Cortex of kidney (tissue), 1 donor: ENCODE measurements around the gene KCNJ15.
"Not testable (repeated sequence)": the region's sequence is repeated elsewhere in the genome, so short reads cannot be mapped to it uniquely, and the experiment has no call there.

Source experiments
- DNase-seq: peaks from one replicate; lab custom pipeline; 2025; lab: John Stamatoyannopoulos, UW

KCNJ15 gene

DNA sequence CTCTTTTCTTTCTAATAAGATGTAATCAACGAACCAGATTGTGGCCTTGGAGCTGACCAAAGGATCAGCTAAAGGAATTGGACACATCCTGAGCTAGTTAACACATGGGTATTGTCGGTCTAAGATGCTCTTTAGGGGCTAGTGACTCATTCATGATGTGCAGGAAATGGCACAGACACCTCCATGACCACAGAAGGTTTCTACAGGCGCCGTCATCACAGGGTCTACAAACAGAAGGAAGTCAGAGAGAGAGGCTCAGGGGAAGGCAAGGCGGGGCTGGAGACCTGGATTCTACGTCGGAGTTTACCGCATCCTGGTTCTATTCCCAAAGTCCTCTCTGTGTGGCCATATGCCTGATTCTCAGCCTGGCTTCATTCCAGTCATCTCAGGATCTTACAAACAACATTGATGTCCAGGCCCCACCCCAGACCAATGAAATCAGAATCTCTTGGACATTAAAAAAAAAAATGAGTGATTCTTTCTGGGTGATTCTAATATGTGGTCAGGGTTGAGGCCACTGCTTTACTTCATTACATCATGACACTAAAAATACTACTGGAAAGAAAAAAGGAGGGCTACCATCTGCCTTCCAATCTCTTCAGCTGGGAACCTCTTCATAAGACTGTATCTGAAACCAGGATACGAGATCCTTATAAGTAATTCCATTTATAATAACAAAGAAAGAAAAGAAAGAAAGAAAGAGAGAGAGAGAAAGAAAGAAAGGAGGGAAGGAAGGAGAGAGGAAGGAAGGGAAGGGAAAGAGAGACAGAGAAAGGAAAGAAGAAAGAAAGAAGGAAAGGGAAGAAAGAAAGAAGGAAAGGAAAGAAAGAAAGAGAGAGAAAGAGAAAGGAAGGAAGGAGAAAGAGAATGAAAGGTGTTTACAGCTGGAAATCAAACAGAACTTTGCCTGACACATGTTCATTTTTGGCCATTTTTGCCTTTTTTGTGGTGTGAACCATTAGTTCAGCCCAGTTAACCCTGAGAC, 11.6 kb upstream of the KCNJ15 start:
- DNase-seq, result no peak

DNA sequence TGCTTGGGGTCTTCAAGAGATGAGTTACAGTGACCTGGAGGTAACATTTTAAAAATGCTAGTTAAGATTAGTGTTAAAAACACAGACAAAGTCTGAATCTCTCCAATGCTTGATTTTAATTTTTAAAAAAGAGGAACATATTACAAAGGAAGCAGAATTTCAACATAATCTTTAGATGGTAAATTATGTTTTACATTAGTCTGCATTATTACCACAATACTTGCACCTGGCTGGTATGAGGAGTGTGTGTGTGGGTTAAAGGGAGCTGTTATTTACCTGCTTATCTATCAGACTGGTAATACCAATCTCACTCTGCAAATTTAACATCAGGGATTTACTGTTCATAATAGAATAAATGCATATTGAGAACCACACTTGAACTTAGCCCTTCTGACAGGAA, 10.3 kb upstream of the KCNJ15 start:
- DNase-seq, result no peak

DNA sequence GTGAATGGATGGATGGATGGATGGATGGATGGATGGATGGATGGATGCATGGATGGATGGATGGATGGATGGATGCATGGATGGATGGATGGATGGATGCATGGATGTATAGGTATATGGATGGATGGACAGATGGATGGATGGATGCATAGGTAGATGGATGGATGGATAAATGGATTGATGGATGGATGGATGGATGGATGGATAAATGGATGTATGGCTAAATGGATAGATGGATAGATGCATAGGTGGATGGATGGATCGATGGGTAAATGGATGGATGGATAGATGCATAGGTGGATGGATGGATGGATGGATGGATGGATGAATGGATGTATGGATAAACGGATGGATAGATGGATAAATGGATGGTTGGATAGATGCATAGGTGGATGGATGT, 9.7 kb upstream of the KCNJ15 start:
- not testable (repeated sequence) for DNase-seq

DNA sequence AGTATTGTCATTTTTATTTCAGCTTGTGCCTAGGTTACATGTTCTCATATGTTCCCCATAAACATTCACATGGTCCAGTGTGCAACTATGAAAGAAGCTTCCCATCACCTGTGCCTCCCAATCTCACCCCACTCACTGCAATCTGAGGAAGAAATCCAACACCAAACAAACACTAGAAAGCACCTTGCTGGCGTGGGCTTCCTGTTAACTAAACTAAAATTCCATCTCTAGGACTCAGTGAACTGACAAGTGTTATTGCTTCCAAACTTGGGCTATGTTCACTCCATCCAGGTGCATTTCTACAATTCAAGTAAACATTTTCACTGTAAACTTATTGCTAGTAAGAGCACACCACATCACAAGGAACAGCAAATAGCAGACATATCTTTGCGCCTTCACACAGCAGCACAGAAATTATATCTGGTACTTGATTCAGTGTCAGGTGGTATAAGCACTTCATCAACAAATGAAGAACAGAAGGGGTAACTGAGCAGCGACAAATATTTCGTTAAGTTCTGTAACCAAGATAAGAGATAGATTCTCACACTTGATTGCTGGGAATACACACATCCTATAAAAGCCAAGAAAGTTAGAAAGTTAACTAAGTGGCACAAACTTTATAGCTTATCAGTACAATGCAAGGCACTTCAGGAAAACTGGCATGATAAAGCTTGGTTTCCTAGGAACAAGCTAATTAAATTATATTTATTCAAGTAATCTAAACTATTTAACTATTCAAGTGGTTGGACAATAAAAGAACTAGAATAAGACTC, 8.9 kb upstream of the KCNJ15 start:
- no peak for DNase-seq

DNA sequence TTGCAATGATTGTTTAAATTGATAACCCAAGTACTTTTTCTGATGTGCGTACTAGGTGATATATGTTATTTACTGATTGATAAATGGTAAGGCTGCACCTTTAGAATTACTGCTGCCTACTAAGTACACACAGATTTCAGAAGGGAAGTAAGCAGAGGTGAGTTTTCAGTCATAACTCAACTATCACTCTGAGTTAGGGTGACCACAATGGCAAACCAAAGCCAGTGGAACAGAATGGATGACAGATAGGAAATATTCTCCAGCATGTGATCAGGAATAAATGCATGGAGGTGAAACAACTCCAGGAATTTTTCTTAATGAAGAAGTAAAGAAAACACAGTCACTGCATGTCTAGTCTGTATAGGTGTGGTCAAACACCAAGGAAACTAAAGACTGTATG, 7.5 kb upstream of the KCNJ15 start:
- no peak for DNase-seq

DNA sequence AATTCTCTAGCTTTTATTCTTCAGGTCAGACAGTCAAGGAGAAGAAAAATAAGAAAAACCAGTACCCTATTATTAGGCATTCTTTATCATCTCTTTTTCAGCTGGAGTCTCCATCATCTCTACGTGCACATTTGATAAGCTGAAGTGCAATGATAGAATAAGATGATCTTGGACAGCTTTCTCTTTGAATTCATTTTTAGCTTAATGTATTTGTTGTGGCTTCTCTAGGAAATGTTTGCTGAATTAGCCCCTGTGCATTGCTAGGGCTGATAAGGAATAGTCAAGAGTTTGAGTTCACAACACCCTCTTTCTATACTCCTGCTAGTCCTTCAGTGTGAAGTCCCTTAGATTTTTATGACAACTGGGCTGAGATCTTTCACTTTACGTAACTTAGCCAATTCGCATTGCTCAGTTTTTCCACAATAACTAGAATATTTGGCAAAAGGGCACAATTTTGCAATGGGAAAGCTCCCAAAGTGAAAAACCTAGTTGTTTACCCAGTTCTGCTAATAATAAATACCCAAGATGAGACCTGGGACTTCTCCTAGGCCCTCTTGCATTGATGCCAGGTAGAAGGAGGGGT, 7.0 kb upstream of the KCNJ15 start:
- no peak for DNase-seq

DNA sequence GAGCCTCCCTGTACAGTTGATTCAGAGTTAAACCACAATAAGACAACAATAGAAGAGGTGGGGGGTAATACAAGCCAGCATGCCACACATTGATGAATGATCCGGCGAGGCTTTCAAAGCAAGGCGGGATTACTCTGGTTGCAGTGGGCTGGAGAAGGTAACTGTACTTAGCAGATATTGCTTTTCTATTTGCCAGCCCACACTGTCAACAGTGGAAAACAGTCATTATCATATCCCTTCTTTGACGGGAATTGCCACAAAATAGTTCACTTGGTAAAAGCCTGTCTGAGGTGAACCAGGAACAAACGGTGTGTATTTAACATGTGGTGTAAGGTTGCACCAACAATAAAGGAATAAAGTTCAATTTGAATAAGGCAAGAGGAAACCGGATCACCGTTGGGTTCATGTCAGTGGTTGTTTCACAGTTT, 5.8 kb upstream of the KCNJ15 start:
- no peak for DNase-seq

DNA sequence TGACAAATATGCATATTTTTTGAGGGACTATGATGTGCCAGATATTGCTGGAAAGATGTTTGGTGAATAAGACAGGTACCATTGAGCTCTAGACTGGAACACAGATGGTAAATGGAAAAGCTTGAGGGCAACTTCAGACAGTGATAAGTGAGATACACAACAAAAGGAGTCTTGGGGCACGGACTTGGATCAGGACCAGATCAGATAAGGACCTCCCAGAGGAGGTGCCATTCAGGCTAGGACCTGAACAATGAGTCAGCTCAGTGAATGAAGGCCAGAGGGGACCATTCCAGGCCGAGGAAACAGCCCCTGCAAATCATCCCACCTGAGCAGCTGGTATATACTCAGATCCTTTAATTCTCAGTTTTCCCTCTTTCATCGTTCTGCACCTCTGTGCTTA, 1.8 kb upstream of the KCNJ15 start:
- DNase-seq, result no peak

DNA sequence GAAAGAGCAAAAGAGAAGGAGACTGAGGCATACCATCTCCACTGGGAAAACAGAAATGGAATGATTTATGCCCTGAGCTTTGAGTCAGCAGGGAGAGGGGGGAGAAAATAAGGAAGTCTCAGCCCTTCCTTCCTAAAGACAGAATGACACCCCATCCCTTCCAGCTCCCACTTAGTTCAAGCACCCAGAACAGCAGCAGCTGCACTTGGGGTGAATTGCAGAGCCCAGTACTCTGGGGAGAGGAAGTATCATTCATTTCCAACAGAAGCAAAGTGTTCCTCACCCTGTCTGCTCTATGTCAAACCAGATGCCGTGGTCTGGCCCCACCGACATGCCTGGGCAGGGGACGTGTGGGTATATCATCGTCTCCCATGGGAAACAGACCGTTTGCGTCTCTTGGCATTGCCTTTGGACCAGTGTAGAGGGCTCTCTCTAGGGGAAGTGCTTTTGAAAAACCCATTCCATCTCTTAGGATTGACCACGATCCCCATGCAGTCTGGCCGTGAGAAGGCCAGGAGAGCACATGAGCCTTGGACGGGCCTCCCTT, 1.1 kb upstream of the KCNJ15 start:
- DNase-seq, result no peak

DNA sequence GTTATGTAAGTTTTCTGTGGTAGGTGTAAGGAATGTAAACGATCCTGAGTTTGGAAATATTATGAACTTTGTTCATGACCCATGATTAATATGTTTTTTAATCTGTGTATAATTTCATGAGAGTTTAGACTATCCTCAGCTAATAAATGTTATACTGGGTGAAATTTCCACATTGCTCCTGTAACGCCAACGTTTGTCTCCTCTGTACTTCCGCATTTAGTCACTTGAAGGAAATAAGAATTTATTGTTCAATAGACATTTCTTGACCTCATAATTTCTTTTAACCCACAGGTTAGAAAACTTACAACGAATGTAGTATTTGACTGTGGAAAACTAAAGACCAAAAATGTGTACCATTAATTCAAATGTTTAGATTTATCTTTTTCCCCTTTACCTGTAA, 876 bp downstream of the KCNJ15 start:
- no peak for DNase-seq

DNA sequence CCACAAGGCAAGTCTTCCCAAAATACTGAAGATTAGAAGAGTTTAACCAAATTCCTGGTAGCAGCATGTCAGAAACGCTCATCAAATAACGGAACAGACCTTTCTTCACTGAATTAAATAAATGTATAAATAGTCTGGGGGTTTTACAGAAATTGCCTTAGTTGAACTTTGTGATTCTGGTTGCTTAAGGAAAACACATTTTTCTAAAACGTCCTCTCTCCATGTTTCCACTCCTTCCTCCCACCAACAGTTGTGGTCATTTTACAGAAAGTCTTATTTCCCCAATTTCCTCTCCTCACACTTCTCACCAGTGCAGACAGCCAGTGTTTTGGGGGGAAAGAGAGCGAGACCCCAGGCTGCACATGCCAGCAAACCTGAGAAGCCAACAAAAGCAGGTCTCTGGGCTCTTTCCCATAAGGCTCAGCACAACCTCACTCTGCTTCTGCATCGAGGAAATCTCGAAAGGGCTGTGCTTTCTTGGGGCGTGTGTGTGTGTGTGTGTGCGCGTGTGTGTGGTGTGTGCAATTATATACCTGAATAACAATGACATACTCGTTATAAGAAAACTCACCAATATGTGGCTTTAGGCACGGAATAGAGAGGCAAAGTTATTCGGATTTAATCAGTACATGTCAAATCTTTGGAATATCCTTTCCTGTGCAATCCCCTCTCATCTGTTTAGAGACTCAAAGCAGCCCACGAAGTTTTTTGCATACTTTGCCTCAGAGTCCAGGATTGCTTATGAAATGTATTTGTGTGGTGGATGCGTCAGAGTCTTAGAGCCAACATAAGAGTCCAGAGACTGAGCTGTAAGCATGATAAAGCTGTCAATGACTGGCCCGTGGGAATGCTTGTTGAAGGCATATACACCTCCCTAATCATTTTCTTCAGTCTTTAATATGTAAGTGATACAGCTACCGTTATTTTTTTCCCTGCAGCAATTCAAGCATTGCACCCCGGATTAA, 2.0 kb downstream of the KCNJ15 start:
- no peak for DNase-seq

DNA sequence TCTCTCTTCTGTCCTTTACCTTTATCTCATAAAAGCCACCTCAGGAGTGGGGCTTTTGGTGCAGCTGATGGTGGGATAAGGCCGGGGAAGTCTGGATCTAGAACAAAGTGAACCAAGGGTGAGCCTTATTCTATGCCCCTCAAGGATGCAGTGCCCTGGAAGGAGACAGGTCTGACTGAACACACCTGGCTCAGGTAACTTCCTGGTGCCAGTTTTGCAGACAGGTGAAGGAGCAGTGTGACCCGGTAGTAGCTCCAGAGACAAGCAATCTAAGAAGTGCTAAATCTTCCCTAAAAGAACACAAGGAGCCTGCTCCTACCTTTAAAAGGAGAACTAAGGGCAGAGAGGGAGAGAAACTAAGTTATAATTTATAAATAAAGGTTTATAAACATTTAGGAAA, 2.9 kb downstream of the KCNJ15 start:
- DNase-seq, result no peak

DNA sequence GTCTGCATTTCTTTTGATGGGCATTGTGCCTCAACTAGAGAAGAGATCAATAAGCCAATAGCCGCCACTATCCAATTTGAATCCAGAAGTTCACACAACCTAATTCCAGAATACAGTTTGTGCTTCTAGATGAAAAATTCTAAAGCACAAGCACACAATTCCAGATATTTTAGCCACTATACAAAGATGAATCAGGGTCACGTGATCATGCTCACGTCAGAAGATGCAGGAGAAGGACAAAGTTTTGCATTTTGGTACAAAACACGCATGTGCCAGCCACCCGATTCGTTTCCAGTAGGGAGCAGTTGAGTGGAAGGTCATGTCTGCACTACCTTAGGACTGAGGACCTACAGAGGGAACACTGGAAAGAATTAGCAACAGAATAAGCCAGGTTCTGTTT, 3.6 kb downstream of the KCNJ15 start:
- DNase-seq, result no peak

DNA sequence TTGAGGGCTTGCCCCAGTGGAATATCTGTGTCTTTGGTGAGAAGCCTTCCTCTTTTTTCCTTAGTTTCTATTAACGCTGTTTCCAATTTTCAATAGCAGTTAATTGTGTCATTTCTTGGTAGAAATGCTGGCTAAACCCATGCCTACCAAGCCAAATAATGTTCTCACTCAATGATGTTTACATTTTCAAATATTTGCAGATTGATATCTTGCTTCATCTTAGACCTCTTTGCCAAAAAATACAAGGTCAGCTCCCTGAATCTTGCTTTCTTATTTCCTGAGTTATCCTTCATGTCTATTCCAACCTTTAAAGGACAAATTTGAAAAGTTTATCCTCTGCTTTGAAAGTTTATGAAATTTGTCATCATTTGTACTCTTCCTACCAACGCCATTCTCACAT, 5.1 kb downstream of the KCNJ15 start:
- no peak for DNase-seq

DNA sequence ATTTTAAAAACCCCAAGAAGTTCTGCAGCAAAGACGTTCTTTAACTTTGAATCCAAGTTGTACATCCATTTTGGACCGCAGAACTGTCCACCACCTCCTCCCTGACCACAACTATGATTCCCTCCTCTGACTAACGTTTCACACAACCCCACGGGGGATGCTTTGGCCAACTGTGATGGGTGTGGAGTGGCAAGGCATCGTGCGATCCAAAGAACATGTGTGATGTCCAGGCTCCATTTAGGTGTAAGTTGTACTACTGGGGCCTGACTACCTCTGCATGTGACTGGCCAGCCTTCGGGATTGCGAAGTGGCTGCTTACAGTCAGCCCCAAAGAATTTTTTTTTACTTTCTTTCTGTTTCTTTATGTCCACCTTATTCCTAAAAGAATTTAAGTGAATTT, 6.7 kb downstream of the KCNJ15 start:
- DNase-seq, result no peak

DNA sequence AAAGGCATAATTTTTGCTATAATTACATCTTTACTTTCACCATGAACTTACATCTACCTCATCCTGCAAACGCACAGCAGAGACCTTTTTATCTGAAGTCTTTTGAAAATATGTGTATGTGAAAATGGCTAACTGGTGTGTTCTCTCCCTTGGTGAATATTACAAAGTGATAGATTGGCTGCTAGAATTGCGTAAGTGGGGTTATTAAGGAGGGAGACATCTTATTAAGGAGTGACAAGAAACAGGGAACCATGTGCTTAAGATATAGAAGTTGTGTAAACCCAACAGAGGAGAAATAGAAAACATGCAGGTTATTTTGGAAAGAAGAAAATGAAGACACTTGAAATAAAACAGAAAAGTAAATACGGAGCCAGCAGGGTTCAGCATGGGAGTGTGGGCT, 7.8 kb downstream of the KCNJ15 start:
- DNase-seq, result no peak

DNA sequence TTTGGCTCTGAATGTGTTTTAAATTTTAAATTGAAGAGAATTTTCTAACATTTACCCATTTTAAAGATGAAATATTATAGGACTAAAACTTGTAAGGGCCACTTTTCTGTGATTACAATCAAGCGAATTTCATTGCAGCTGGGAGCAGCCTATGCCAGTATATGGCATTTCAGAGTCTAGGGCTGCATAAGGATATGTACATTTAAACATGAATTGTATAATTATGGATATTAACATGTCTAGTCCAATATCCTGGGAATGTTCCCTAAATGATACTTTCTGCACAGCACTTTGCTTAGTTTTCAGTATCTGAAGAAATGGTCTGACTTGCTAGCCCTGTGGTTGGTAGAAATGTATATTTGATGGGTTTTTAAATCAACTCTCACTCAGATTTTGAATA, 8.4 kb downstream of the KCNJ15 start:
- DNase-seq, result no peak

DNA sequence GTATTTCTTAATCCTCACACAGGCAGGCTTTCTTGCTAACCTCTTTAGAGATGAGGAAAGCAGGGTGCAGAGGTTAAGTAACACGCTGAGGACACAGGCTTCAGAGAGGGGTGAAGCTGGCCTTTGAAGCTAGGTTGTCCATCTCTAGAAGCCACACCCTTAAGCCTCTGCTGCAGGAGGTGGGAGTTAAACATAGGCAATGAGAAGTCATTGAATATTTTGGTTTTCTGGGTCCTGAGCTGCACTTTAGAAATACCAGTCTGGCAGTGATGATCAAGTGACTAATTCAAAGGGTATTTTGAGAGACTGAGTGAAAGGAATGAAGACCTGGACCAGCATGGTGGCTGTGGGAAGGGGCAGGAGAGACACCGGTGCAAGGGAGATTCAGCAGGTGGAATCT, 9.9 kb downstream of the KCNJ15 start:
- DNase-seq, result no peak

DNA sequence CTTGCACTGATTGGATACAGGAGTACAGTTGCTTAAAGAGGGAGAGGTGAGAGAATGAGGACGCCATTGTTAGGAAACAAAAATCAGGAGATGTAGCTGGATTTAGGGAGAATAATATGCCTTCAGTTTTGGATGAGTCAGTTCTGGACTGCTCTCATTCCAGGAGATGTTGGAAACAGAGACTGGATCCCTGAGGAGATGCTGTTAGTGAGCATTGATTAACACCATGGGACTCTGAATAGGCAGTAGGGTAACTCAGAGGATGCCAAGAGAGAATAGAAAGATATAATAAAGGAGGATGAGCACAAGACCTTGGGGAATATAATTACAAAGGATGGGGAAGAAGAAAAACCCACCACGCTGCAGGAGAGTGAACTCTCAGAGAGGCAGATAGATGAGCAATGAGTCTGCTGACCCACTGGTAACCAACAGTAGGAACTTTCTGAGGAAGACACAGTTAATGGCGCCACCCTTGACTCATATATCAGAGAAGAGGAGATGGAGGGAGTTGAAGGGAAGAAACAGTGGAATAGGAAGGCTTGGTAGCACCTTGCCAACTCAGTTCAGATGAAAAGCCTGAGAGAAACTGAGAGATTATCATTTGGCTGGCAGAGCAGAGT, 10.5 kb downstream of the KCNJ15 start:
- DNase-seq, result no peak

DNA sequence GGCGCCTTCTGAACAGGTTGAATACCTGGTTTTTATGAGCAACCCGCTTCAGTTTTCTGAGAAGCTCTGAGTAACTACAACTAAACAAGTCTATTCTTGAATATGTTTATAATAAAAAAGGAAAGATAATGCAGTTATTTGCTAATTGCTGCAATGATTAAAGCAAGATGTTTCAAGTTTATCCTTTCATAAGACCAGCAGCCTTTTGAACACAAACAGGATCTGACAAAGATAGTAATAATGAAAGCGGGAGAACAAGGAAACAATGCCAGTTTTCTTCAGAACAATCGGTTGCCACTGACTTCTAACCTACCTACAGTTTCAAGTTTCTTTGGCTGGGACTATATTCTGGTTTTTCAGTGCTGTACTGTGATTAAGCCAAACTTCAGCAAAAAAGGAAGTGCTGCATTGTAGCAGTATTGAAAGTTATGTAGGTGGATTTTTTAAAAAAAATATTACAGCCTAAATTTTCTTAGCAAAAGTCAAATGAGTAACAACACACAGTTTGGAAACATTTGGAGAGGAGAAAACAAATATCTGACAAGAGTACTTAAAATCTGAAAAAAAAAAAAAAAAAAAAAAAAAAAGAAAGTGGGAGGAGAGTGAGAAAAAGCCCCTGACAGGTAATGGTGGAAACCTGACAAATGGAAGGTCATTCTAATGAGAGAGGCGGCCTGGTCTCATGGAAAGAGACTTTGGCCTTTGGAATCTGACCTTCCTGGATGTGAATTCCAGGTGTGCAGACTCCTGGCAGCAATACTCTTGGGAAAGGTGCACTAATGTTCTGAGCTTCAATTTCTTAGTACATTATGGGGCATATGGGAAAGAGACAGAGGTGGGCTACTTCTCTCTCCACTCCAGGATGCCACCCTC, 11.4 kb downstream of the KCNJ15 start:
- no peak for DNase-seq
